Middle frontal gyrus (tissue), 1 donor: Measurements from ENCODE around the gene AKR1D1.

Experiments used
- DNase-seq: peaks from one replicate; pipeline ENCODE4 v3.0.0-alpha.2; 2015; ENCODE audit warnings: low spot score; ENCODE audit errors: extremely low spot score

Gene AKR1D1

DNA sequence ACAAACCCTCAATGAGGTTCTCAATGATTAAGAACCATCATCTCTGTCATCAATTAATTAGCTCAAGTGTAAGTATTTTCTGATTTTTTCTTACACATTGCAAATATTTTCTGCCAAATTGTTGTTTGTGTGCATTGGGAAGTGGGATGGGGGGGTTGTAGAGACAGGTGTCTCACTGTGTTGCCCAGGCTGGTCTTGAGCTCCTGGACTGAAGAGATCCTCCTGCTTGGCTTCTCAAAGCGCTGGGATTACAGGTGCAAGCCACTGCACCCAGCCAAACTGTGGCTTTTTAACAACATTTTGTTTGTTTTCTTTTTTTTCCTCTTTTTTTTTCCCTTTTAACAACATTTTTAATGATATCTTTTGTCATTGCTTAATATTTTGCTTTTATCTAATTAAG lies 87.5 kb downstream of the AKR1D1 start:
- no peak for DNase-seq

DNA sequence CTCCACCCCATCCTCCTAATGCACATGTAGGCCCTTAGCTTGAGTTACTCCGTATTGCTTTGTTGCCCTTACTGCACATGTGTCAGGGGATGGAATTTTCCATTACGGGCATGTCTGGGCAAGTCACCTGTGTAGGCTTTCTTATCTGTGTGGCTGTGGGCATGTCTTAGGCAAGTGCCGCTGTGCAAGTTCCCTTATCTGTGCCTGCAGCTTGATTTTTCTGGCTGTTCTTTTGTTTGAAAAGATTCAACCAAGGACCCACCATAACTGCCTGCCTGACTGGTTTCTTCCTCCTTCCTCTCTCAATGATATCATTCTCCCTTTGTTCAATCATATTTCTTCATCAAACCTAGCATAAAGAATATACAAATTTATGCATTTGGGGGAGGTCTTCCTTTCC lies 88.5 kb downstream of the AKR1D1 start:
- DNase-seq = no peak

DNA sequence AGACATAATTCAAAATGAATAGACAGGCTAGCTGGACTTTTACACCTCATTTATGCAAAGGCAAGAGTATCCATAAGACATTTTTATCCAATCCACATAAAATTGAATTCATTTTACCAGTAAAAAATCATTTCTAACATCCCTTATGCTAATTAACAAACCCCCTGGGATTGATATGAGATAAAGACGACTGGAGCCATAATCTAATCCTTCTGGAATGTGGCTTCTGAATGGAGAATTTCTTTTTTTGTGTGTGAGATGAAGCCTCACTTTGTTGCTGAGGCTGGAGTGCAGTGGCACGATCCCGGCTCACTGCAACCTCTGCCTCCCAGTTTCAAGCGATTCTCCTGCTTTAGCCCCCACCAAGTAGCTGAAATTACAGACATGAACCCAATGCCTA lies 90.4 kb downstream of the AKR1D1 start:
- no peak for DNase-seq

DNA sequence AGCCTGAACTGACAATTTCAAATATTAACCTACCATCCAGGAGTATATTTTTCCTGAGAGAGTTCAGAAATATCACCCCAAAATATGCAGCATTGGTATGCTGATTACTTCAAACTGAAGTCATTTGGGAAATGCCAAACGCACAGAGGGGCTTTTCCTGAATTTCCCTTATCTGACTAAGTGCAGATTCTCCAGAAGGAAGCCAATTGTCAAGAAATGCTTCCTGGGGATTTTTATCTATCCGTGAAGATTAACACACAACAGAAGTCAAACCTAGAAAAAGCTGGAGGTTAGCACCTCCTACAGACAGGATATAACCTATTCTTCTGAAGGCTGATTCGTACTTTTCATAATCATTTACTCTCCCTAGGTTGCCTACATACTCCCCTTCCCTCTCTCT lies 91.0 kb downstream of the AKR1D1 start:
- no peak for DNase-seq

GRCh38 chr7:138167869-138168296 lies 91.6 kb downstream of the AKR1D1 start:
- no peak for DNase-seq
